HUDEP-2 (cell line): ENCODE results near the gene AUTS2.

Experiments
- DNase-seq, 76 experiments: peaks; one replicate each; lab custom pipeline; 2025; ENCODE audit not compliant: unreplicated experiment in 76 of 76; lab: John Stamatoyannopoulos, UW

Gene AUTS2

DNA sequence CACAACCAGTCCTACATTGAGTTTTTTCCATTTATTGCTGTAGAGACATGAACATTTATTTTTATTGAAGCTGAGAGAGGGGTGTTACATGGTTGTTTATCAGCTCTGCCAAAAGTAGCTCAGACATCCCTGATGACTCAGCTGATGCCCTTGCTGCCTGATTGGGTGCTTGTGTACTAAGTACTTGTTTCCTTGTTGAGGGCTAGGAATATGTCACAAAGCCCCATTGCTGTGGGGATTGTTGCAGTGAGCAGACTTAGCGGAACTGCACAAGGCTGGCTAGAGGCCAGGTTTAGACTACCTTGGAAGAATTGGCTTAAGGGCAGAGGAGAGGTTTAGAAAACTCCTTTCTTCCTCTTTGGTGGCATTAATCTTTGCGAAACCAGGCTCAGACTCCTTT is 110.6 kb downstream of the AUTS2 start:
- DNase-seq: no peak

DNA sequence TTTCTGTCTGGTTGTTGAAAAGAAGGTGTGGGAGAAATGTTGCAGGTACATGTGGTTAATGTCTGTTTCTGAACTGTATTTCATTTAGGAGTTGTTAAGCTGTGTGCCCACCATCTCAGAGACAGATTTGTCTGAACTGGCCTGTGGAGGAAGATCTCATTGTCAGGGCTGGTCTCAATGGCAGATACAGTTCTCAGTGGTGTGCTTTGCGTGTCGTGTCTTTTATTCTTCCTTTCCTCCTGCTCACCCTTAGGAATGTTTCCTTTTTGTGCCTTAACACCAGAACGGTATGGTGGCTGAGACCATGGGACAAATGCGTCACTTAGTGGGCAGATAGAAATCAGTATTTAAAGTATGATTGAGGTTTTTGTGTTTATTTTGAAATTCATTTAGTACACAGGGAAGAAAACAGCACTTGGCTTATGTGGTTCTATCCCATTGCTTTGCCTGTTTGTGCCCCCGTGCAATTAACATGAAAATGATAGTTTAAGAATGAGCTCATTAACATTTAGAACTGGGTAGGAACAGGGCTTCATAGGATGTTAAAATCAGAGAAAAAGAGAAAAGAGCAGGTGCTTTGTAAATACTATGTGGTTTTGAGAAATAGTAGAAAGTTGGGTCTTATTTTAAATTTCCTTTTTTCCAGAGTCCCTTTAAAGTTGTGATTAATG is 112.6 kb downstream of the AUTS2 start:
- DNase-seq: no peak

DNA sequence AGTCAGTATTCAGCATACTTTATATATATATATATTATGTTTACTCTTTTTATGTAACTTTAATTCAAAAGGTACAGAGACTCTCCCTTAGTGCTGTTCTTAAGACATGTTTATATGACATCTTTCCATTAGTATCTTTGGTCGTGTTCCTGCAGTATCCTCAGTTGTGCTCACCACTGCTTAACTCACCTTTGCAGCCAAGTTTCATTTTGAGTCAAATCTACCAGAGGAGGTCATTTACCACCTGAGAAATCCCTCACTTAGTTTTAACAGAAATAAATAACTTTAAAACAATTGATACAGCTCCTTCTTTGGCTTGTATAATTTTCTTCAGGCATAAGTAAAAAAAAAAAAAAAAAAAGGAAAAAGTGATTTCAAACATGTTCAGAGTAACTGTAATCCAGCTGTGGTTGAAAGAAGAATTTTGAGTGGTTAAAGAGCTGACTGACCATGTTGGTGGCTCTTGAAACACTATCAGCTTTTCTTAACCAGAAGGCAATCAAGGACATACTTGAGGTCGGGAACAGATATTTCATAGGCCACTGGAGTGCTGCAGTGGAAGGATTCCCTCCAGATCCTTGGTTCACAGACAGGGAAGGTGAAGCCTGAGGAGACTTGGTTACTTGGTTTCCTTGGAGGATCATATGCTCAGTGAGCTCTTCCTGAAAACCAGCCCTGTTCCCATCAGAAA is 116.8 kb downstream of the AUTS2 start:
- DNase-seq: no peak

DNA sequence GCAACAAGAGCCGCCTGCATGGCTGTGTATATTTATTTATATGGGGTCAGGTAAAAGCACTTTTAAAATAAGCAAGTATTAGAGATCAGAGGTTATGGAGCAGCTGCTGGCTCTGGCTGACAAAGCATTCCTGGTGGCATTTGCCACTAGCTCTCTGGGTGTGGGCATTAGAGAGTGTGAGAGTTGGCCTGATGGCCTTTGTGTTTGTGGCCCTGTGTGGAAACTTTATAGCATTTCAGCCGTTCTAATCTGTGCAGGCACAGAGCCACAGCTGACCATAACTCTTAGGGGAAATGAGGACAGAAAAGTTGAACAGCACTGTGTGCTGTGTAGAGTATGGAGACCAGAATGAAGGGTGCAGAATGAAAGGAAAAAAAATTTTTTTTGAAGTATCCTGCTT is 118.9 kb downstream of the AUTS2 start:
- DNase-seq: no peak

DNA sequence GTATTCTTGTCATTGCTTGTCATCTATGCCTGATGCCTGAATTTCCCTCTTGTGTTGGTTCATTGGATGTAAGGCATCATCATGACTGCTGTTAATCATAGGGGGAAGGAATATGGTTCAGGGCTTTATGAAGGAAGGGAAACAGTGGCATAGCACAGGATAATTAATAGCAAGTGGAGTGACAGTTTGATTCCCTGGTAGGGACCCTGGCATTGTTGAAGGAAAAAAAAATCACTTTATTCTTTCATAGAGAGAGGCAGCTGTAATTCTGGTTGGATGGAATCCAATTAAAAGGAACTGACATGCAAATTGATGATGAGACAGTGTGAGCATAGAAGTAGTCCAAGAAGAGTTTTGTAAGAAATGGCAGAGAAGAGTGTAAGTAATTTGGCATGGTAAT is 121.4 kb downstream of the AUTS2 start:
- no peak for DNase-seq

DNA sequence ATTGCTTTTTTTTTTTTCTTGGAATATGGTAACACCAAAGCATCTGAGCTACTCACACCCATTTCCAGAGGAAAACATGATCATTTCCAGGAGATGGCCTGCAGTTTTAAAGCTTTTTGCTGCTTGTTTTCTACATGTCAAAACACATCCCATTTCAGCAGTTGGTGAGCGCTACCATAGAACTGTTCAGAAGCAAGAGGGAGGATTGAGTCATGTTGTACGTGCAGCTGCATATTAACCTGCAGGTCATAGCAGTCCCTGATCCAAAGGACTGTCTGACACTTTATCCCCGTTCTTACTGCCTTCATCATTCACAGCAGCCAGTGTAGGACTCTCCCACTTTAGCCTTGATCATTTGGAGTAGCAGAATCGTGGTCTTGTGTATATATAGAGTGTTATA is 124.6 kb downstream of the AUTS2 start:
- DNase-seq: no peak

DNA sequence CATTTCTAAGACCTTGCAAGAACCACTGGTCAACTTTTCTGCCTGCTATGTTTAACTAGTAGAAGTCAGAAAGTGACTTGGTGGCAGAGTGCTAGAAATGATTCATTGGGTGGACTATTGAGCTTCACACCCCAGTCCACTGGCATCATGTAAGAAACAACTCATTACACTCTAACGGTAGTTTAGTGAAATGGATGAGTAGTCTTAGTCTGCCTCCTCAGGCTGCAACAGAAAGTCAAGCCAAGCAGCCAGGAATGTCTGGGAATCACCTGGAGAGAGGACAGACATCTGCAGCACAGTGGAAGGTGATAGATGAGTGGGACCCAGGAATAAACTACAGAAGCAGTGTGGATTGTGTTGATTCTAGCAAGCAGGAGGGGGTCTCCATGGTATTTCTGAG is 125.4 kb downstream of the AUTS2 start:
- no peak for DNase-seq

DNA sequence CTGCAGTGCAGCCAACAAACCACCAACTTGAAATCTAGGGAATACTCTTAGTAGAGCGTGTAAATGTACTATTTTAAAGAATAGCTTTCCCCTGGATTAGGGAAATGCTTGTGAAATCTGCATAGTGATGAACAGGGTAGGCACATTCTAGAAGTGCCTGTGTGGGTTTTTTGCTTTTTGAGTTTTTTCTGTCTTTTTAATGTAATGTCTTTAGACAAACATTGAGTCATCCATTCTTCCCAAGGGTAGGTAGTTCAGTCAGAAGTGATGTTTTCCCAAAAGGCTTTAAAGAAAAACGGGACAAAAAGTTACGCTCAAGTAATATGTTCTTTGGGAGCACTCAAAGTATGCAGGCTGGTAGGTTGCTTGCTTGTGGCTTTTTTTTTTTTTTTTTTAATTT is 130.0 kb downstream of the AUTS2 start:
- DNase-seq: no peak

DNA sequence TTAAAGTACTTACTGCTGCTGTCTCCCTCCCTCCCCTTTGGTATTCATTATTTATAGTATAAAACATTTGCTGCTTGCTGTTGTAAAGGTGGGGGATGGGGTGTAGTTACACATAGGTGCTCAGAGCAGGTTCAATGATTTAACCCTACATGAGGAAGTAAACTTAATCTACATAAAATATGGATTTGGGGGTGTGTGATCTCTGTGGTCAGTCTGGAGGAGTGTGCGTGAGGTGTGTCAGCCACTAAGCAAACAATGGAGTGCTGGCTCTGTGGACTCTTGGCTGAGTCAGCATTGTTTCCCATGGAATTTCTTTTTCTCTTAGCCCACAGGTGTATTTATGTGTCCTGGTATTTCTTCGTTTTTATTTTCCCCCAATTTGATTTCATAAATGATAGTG is 133.9 kb downstream of the AUTS2 start:
- DNase-seq: no peak

DNA sequence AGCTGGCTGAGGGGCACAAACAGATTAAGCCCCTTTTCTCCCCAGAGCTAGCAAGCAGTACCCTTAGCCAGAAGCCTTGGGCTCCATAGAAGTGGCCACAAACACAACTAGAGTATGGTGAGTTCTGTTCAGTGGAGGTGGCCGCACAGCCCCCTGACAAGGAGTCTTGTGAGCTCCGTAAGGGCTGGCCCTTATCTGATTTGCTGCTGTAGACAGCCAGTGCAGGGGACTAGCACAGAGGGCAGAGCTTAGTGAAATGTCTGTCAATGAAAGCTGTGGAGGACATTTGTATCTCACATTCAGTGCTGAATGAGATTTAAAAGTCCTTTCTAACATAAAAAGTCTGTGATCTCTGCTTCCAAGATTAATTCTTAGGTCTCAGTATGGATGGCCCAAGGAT is 137.3 kb downstream of the AUTS2 start:
- no peak for DNase-seq

DNA sequence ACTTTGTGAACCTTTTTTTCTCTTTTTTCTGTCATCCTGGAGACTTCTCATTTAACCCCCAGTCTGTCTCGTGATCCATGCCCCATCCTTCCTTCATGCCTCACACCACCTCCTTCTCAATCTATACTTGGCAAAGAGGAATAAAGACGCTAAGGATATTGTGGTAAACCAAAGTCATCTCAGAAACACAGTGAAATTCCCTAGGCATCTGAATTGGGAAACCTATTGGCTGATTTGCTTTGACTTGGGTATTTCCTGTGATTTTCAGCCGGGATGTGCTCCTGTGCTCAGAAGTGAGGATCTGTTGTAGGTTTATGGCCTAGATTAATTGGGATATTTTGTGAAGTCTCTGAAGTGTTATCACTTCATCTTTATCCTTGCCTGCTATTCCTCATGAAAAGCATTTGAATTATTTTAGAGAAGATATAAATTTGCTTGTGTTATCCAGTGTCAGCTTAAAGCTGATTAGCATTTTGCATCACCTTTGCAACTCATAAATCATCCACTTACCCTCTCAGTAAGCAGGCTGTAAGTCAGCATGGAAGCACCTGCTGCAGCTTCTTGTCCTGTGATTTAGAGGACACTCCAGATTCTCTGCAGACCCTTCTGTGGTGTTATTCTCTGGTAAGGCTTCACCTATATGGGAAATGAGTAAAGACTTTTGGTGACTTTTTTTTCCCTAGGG is 138.0 kb downstream of the AUTS2 start:
- DNase-seq: no peak

DNA sequence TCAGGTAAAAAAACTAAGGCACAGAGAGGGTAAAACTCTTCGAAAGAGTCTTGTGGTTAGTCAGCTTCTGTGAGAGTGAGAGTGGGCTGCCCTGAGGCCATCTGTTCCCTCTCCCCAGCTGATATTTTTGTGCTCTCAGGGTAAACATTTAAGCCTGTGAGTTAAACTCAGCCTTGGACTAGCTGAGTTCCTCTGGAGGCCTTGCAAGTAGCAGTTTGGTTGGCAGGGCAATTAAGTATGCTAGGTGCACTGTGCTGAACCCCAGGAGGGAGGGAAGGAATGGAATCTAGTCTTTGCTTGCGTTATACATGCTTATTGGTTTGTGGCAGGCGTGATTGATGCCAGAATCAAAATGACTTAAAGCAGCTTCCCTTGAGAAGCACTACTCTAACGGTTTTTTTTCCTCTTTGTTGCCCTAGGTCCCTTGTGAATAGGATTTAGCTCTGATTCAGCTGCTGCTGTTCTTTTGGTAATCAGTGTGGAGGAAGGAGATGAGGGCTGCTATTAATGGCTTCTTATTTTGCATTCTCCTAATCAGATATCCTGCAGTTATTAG is 140.2 kb downstream of the AUTS2 start:
- DNase-seq: no peak

DNA sequence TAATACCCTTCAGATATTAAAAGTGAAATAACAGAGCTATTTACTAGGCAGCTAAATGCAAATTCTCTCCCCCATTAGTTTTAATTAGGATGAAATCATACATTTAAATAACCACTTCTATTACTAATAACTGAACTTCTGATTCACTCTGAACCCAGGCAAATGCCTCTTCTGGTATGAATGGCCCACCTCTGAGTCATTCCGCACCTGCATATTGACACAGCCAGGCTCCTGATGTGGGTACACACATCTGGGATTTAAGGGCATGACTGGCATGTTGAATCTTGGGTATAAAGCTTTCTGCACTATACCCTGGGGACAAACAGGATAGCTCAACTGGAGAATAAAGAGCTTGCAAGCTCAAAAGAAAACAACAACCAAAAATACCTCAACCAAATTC is 140.9 kb downstream of the AUTS2 start:
- DNase-seq: no peak

DNA sequence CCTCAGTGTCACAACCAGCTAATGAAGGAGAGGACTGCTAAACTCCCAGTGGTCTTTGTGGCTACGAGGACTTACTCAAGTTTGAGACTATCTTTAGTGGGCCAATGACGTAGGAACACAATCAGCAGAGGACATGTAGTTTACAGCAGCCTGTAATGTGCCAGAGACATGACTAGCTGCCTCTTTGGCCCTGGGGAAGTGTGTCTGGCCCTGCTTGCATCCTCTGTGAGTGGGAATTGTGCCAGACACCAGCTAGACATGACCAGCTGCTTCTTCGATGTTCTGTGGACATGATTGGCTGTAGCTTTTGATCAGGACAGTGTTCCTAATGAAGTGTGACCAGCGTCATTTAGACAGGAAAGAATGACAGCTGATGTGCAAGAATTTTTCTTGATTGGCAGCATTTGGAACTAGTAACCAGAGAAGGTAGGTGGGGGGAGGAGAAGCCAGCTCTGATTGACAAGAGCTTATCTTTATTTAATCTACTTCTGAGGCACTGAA is 141.7 kb downstream of the AUTS2 start:
- no peak for DNase-seq

DNA sequence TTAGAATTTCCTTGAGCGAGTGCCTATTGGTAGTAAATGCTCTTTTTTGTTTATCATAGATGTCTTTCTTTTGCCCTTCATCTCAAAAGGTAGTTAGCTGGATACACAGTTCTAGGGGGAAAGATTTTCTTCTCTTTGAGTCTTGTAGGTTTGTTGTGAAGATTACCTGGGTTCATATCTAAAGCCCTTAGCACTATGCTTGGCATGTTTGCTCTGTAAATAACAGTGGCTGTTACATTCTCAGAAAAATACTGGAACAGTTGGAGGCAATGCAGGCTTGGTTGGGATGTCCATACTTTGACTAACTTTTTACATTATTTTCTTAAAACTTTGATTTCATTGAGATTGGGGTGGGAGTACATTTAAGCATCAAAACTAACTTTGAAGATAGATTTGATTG is 144.0 kb downstream of the AUTS2 start:
- DNase-seq: no peak

DNA sequence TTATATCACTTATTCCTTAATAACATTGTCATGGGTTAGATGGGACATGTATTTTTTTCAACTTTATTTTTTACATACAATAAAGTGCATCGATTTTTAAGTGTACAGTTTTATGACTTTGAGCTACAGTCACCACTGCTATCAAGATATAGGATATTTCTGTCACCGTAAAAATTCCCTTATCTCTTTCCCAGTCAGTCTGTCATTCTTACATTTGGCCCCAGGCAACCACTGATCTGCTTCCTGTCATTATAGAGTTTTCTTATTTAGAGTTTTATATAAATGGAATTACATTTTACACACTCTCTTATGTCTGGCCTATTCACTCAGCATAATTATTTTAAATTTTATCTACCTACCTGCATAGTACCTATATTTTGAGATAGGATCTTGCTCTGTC is 145.2 kb downstream of the AUTS2 start:
- DNase-seq: no peak

DNA sequence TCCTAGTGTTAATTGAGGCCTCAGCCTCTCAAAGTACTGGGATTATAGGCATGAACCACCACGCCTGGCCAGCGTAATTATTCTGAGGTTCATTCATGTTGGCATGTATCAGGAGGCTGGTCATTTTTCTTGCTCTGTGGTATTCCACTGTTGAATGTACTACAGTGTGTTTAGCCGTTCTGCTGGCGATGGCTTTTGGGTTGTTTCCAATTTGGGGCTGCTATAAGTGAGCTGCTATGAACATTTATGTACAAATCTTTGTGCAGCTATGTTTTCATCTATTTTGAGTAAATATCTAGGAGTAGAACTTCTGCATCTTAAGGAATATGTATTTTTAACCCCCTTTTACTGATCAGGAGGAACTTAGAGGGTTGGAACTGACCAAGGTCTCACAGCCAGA is 145.8 kb downstream of the AUTS2 start:
- no peak for DNase-seq

DNA sequence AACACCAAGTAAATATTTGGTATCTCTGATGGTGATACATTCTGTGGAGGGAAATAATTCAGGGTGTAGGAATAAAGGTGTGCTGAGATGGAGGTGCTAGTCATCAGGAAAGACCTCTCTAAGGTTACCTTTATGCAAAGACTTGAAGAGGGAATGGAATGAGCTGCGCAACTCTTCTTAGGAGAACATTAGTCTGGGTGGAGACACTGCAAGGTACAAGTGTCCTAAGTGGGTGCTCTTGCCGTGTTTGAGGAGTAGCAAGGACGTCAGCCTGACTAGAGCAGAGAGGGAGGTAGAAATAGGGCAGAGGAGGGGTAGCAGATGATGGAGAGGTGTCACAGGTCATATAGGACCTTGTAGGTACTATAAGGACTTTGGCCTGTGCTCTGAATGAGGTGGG is 148.1 kb downstream of the AUTS2 start:
- DNase-seq: no peak

DNA sequence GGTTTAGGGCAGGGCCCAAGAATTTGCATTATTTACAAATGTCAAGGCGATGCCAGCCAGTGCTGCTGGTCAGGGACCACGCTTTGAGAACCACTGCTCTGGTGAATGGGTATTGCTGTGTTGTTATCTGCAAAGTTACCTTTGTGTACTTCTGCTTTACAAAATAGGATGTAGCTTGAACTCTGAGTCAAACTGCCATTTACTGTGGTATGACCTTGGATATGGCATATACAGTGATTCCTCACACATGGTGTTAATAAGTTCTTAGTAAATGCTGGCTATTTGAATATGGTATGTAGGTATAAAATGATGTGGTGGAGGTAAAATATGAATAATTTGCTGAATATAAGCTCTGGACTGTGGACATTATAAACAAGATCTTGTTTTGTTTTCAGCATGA is 148.9 kb downstream of the AUTS2 start:
- DNase-seq: no peak

DNA sequence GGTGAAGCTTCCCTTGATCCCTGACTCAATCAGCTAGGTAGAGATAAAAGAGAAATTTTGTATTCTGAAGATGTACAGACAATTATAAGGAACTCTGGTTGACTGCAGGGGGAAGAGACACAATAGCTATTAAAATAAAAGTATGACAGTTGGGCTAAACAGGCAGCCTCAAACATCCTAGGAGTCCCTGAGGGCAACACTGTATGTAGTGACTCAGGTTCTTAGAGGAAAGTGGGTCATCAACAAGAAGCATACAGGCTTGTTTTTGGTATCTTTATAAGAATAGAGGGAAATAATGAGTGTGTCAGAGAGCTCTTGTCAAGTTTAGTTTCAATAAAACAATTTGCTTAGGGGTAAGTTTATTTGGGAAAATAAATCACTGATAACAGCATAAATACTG is 150.3 kb downstream of the AUTS2 start:
- no peak for DNase-seq

DNA sequence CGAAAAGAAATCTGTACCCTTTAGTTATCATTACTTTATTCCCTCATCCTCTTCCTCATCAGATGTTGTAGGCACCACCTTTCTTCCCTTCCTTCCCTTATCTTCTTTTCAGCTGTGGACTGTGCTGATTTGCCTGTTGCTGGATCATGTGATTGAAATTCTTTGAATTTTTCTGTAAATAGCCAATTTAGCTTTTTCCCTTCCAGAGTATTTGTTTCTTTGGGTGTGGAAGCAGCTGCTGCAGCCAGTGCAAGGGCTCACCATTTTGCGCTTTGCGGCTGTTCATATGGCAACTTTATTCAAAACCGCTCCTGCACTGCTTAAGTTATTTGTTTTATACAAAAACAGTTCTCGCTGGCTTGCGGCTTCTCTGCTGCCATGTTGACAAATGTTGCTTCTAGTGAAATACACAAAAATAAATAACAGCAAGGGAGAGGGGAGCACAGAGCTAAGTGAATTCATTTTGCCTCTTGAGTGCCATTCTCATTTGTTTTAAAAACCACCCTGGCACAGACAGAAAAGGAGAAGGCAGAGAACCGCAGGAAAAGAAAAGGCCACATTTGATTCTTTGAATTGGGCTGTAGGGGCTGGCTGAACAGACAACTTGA is 151.2 kb downstream of the AUTS2 start:
- DNase-seq: no peak
